Naive B cell (primary cell): ENCODE results near the gene TRIM43B. TPM values are rescaled to one million over a fixed set of nuclear protein-coding genes. Genes with fewer than 3 reads are reported as not detected.
"Not testable (repeated sequence)": the region's sequence is repeated elsewhere in the genome, so short reads cannot be mapped to it uniquely, and the experiment has no call there.

Experiments
- ATAC-seq, 2 donors: fragments of 150-1000 bp; cut with Tn5 transposase; 2 replicates each; pipeline ENCODE4 v1.10.0; 2021; ENCODE audit warnings: low read depth in 2 of 2, mild to moderate bottlenecking in 2 of 2, moderate library complexity in 2 of 2
- DNase-seq: peaks from one replicate; pipeline ENCODE4 v3.0.0; 2022
- H3K27ac Mint-ChIP-seq, 6 donors: one replicate each; pipeline ENCODE4 v1.8.0; 2020 to 2022; ENCODE audit warnings: mild to moderate bottlenecking in 6 of 6, mixed read lengths in 6 of 6, moderate library complexity in 5 of 6, inconsistent platforms in 2 of 6
- H3K27me3 Mint-ChIP-seq, 3 donors: one replicate each; pipeline ENCODE4 v1.8.0; 2021 to 2022; ENCODE audit warnings: mixed read lengths in 3 of 3, mild to moderate bottlenecking in 1 of 3
- H3K36me3 Mint-ChIP-seq, 2 donors: one replicate each; pipeline ENCODE4 v1.8.0; 2020 to 2022; ENCODE audit warnings: mixed read lengths in 2 of 2, inconsistent platforms in 1 of 2, mild to moderate bottlenecking in 1 of 2
- H3K4me1 Mint-ChIP-seq, 3 donors: one replicate each; pipeline ENCODE4 v1.8.0; 2020 to 2022; ENCODE audit warnings: mixed read lengths in 3 of 3, inconsistent platforms in 1 of 3, mild to moderate bottlenecking in 1 of 3, moderate library complexity in 1 of 3
- H3K4me3 Mint-ChIP-seq, 8 donors: one replicate each; pipeline ENCODE4 v1.8.0; 2020 to 2022; ENCODE audit warnings: mild to moderate bottlenecking in 8 of 8, mixed read lengths in 8 of 8, moderate library complexity in 8 of 8, inconsistent platforms in 2 of 8
- H3K9me3 Mint-ChIP-seq, 7 donors: one replicate each; pipeline ENCODE4 v1.8.0; 2020 to 2022; ENCODE audit warnings: mixed read lengths in 7 of 7, mild to moderate bottlenecking in 5 of 7, inconsistent platforms in 2 of 7, moderate library complexity in 1 of 7
- polyA plus RNA-seq, 6 donors: library from polyadenylated mRNA; unstranded; fragments of 300-500 nt; fragmentation: Illumina TruSeq; gene quantifications; one replicate each; pipeline ENCODE4 v1.2.3, GENCODE V29; 2021; ENCODE audit warnings: low read depth in 6 of 6

Gene TRIM43B
- not detected for polyA plus RNA-seq

- H3K9me3 Mint-ChIP-seq, H3K36me3 Mint-ChIP-seq, H3K4me1 Mint-ChIP-seq, H3K4me3 Mint-ChIP-seq, ATAC-seq, H3K27ac Mint-ChIP-seq, DNase-seq: not testable (repeated sequence)
- H3K27me3 Mint-ChIP-seq = peaks cover 12 to 16% (median 12%) of the 10 kb centered on the region in 3 donors
Measured at GRCh38 chr2:95484654-95485053, at the start of gene TRIM43B. TRIM43B (minus strand) TSS chr2:95484754; CDS start chr2:95482714, 2,040 bp downstream.

GRCh38 chr2:95531254-95531771 lies 46.8 kb upstream of the TRIM43B start:
- H3K4me1 Mint-ChIP-seq = peaks cover 3 to 15% (median 6%) of the 10 kb centered on the region in 3 donors
- H3K27ac Mint-ChIP-seq = no peak overlapping the region
- H3K9me3 Mint-ChIP-seq = no peaks in the 10 kb centered on the region
- no peak for ATAC-seq
- peaks cover 0 to 11% of the 10 kb centered on the region in 2 donors for H3K36me3 Mint-ChIP-seq
- no peak for DNase-seq
- peaks cover 0 to 3% (median 0%) of the 10 kb centered on the region in 3 donors for H3K27me3 Mint-ChIP-seq
- no peak overlapping the region for H3K4me3 Mint-ChIP-seq

GRCh38 chr2:95530734-95531133 lies 46.2 kb upstream of the TRIM43B start:
- Mint-ChIP-seq H3K27ac (no peak overlapping the region), H3K27me3 (peaks cover 0 to 3% (median 0%) of the 10 kb centered on the region in 3 donors), H3K4me3 (no peak overlapping the region), H3K36me3 (peaks cover 0 to 11% of the 10 kb centered on the region in 2 donors), H3K4me1 (peaks cover 8 to 20% (median 12%) of the 10 kb centered on the region in 3 donors), H3K9me3 (no peaks in the 10 kb centered on the region)
- DNase-seq = no peak
- ATAC-seq = no peak

GRCh38 chr2:95526360-95527341 lies 42.1 kb upstream of the TRIM43B start:
- Mint-ChIP-seq H3K9me3 (no peaks in the 10 kb centered on the region), H3K27ac (peak overlapping the region in 3 of 6 donors; percentile 52 to 87 (median 60))

DNA sequence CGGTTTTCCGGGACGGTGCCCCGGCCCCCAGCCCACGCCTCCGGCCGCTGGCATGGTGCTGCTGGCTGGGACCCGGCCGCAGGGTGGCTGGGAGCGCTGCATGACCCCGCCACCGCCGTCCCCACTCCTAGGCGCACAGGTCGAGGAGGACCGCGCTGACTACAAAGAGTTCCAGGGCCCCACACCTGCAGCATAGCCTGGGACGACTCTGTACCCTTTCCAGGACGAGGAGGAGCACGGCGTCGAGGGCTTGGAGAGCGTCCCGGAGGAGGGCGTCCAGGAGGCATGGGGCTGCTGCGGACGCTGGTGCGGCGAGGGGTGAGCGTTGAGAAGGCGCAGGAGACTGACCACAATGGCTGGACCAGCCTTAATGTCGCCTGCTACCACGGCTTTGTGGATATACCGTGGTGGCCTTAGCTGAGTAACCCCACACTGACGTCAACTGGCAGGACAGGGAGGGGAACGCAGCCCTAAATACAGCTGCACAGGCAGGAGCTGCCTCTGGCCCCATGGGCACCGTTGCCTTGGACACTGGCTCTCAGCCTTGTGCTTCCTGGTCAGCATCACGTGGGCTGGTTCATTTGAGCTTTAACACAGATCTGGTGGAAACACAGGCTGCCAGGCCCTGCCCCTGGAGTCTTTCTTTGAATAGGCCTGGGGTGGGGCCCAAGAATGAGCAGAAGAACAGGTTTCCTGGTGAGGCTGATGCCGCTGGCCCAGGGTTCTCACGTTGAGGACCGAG lies 40.9 kb upstream of the TRIM43B start:
- no peaks in the 10 kb centered on the region for H3K27me3 Mint-ChIP-seq
- peak overlapping the region; percentile 82 to 93 (median 90) for H3K4me3 Mint-ChIP-seq
- H3K36me3 Mint-ChIP-seq = peaks cover 0 to 10% of the 10 kb centered on the region in 2 donors
- no peak for ATAC-seq
- H3K4me1 Mint-ChIP-seq = peaks cover 12 to 21% (median 14%) of the 10 kb centered on the region in 3 donors
- no peaks in the 10 kb centered on the region for H3K9me3 Mint-ChIP-seq
- no peak for DNase-seq
- peak overlapping the region in 3 of 6 donors; percentile 27 to 82 (median 44) for H3K27ac Mint-ChIP-seq

More at GRCh38 chr2:95526360-95527341, 42.1 kb upstream of the TRIM43B start:
- DNase-seq (peak; percentile 12), ATAC-seq (peak; percentile 54 to 75)
- Mint-ChIP-seq H3K4me1 (peaks cover 12 to 21% (median 14%) of the 10 kb centered on the region in 3 donors), H3K27me3 (no peaks in the 10 kb centered on the region), H3K36me3 (peaks cover 0 to 11% of the 10 kb centered on the region in 2 donors), H3K4me3 (peak overlapping the region; percentile 82 to 95 (median 90))

- no peaks in the 10 kb centered on the region for H3K27me3 Mint-ChIP-seq
- peak overlapping the region in 1 of 6 donors; percentile 1 for H3K27ac Mint-ChIP-seq
- peak overlapping the region in 2 of 8 donors; percentile 69 to 77 for H3K4me3 Mint-ChIP-seq
- DNase-seq = no peak
- no peaks in the 10 kb centered on the region for H3K9me3 Mint-ChIP-seq
- H3K36me3 Mint-ChIP-seq = no peaks in the 10 kb centered on the region
- peaks cover 12 to 17% (median 14%) of the 10 kb centered on the region in 3 donors for H3K4me1 Mint-ChIP-seq
- ATAC-seq = no peak
Measured at GRCh38 chr2:95524195-95524594, 39.6 kb upstream of the TRIM43B start.

- no peak for DNase-seq
- H3K36me3 Mint-ChIP-seq = no peaks in the 10 kb centered on the region
- no peak overlapping the region for H3K27ac Mint-ChIP-seq
- H3K4me1 Mint-ChIP-seq = no peaks in the 10 kb centered on the region
- H3K9me3 Mint-ChIP-seq = no peaks in the 10 kb centered on the region
- peaks cover 5 to 17% (median 11%) of the 10 kb centered on the region in 3 donors for H3K27me3 Mint-ChIP-seq
- ATAC-seq = no peak
- no peak overlapping the region for H3K4me3 Mint-ChIP-seq
Measured at GRCh38 chr2:95514718-95515117, 30.2 kb upstream of the TRIM43B start.

GRCh38 chr2:95514226-95514625 lies 29.7 kb upstream of the TRIM43B start:
- H3K36me3 Mint-ChIP-seq, H3K27ac Mint-ChIP-seq, H3K9me3 Mint-ChIP-seq, H3K4me1 Mint-ChIP-seq, ATAC-seq, DNase-seq, H3K4me3 Mint-ChIP-seq: not testable (repeated sequence)
- H3K27me3 Mint-ChIP-seq = peaks cover 10 to 17% (median 12%) of the 10 kb centered on the region in 3 donors

DNA sequence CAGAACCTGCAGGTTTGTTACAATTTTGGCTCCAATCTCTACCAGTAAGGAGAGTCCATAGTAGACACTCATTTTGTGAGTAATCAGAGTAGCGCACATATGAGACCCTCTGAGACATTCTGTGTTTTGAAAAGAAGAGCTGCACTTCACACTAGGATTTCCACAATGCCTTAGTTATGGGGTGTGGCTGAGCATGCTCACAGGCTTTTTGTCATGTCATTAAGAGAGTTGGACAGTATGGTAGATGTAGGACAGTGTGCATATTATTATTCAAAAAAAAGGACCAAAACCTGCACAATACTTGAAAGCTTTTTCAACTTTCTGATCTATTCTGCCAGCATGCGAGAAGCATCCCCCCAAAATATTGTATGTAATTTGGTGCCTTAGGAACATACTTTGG lies 24.9 kb upstream of the TRIM43B start:
- Mint-ChIP-seq H3K27me3 (peaks cover 6 to 31% (median 18%) of the 10 kb centered on the region in 3 donors), H3K27ac (no peak overlapping the region), H3K9me3 (no peaks in the 10 kb centered on the region), H3K4me1 (no peaks in the 10 kb centered on the region), H3K4me3 (no peak overlapping the region), H3K36me3 (no peaks in the 10 kb centered on the region)
- no peak for DNase-seq
- ATAC-seq = no peak

DNA sequence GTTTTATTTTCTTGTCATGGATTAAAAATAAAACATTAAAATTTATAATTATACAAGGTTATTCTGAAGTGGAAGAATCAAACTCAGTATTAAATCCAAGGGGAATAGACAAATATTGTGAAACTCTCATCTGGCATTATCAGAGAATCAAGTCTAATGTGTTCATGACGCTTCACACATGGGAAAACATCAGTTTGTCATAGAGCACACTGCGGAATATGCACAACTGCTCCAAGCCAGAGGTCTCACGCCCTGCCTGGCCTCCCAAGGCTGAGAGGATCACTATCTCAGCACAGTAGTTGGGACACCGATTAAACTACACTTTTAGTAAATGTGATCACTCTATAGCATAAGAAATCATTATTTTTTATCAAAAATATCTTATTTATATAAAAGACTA lies 20.7 kb upstream of the TRIM43B start:
- no peaks in the 10 kb centered on the region for H3K4me1 Mint-ChIP-seq
- DNase-seq (no peak), ATAC-seq (no peak)
- H3K36me3 Mint-ChIP-seq = no peaks in the 10 kb centered on the region
- peaks cover 12 to 40% (median 26%) of the 10 kb centered on the region in 3 donors for H3K27me3 Mint-ChIP-seq
- no peak overlapping the region for H3K27ac Mint-ChIP-seq
- no peak overlapping the region for H3K4me3 Mint-ChIP-seq
- H3K9me3 Mint-ChIP-seq = no peaks in the 10 kb centered on the region

DNA sequence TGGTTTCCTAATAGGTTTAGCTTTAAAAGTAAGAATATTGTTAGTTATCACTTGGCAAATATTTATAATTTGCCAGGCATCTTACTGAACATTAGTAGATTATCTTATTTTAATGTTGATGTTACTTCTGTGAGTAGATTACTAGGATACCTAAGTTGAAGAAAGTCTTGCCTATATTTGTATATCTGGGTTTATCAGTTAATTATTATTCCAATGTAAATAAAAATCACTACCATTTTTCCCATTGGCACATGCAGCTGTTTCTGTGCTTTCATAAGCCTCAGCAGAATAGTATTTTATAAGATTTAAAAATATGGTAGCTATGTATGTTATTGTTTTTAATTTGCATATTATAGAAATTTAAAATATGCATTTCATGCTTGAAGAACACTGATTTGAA lies 16.3 kb upstream of the TRIM43B start:
- ATAC-seq = no peak
- Mint-ChIP-seq H3K4me1 (no peaks in the 10 kb centered on the region), H3K9me3 (peaks cover 0 to 2% (median 0%) of the 10 kb centered on the region in 7 donors), H3K4me3 (no peak overlapping the region), H3K27ac (no peak overlapping the region), H3K27me3 (peaks cover 16 to 26% (median 19%) of the 10 kb centered on the region in 3 donors), H3K36me3 (no peaks in the 10 kb centered on the region)
- no peak for DNase-seq

DNA sequence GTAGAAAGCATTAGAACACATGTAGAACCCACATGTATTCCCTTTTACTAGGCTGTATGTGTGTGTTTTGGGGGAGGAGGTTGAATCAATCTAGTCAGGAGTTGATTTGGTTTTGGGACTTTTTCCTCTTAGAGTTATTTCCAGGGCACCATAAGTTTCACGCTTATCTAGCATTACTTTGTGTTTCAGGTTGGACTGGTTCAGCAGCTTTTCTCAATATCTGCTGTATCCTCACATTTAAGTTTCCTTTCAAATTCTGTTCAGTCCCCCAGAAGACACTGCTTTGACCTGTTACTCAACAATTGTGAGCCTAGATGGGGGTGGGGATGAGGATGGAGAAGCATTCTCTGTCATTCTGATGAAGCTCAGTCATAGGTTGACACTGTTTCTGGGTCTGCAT lies 7.5 kb upstream of the TRIM43B start:
- not testable (repeated sequence) for H3K36me3 Mint-ChIP-seq, H3K4me3 Mint-ChIP-seq
- peaks cover 13 to 17% (median 14%) of the 10 kb centered on the region in 3 donors for H3K27me3 Mint-ChIP-seq

DNA sequence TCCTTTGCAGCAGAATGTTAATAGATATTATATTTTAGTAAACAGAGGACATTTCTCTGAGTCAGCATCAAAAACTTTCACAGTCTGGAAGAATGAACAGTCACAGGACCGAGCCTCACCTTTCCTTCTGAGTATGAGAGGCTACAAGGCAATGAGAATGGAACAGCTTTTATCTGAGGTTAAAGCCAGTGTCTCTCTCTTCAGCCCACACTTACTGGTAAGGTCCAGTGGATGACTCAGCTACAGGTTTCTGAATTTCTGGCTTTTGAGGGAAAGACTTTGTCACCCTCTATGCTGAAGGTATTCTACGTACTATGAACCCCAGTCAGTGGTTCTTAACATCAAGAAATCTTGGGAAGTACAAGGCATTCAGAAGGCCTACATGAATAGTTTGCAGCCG lies 9.5 kb downstream of the TRIM43B start:
- H3K27me3 Mint-ChIP-seq, DNase-seq, H3K36me3 Mint-ChIP-seq, ATAC-seq, H3K4me3 Mint-ChIP-seq, H3K4me1 Mint-ChIP-seq, H3K27ac Mint-ChIP-seq, H3K9me3 Mint-ChIP-seq: not testable (repeated sequence)

More for the DNA sequence above, 7.5 kb upstream of the TRIM43B start:
- H3K9me3 Mint-ChIP-seq, DNase-seq, H3K27ac Mint-ChIP-seq, ATAC-seq, H3K4me1 Mint-ChIP-seq: not testable (repeated sequence)
